ENCODE data around the gene CCNI.

Gene CCNI

GRCh38 chr4:77023920-77024319 is 51.9 kb downstream of the CCNI start:
- no peaks in the 10 kb centered on the region for H3K27me3 ChIP-seq (ENCODE audit: insufficient read depth, low read depth, severe bottlenecking)
- no peak overlapping the region for H3K27ac ChIP-seq
- no peak for DNase-seq
- H3K36me3 ChIP-seq: peaks cover 23% of the 10 kb centered on the region
- H3K9me3 ChIP-seq (ENCODE audit: severe bottlenecking): no peaks in the 10 kb centered on the region
- TF ChIP-seq CTCF (IDR thresholded peaks at IDR 0.05; ENCODE audit: low read depth, low read length): no peak
- H3K4me3 ChIP-seq (ENCODE audit: low read depth, low read length): no peak overlapping the region

- H3K27me3 ChIP-seq (ENCODE audit: insufficient read depth, low read depth, severe bottlenecking): no peaks in the 10 kb centered on the region
- no peak for TF ChIP-seq CTCF (IDR thresholded peaks at IDR 0.05; ENCODE audit: low read depth, low read length)
- H3K27ac ChIP-seq: no peak overlapping the region
- H3K4me3 ChIP-seq (ENCODE audit: low read depth, low read length): no peak overlapping the region
- peaks cover 20% of the 10 kb centered on the region for H3K36me3 ChIP-seq
- H3K9me3 ChIP-seq (ENCODE audit: severe bottlenecking): no peaks in the 10 kb centered on the region
- DNase-seq: peak; percentile 31
Measured at GRCh38 chr4:77022560-77023179, 53.1 kb downstream of the CCNI start.

GRCh38 chr4:77021614-77022089 is 54.1 kb downstream of the CCNI start:
- TF ChIP-seq CTCF (IDR thresholded peaks at IDR 0.05; ENCODE audit: low read depth, low read length): no peak
- no peak overlapping the region for H3K4me3 ChIP-seq (ENCODE audit: low read depth, low read length)
- DNase-seq: no peak
- H3K27me3 ChIP-seq (ENCODE audit: insufficient read depth, low read depth, severe bottlenecking): no peaks in the 10 kb centered on the region
- peaks cover 20% of the 10 kb centered on the region for H3K36me3 ChIP-seq
- H3K9me3 ChIP-seq (ENCODE audit: severe bottlenecking): no peaks in the 10 kb centered on the region
- H3K27ac ChIP-seq: no peak overlapping the region

- Histone ChIP-seq H3K4me3 (ENCODE audit: low read depth, low read length) (no peak overlapping the region), H3K27ac (no peak overlapping the region), H3K9me3 (ENCODE audit: severe bottlenecking) (no peaks in the 10 kb centered on the region), H3K27me3 (ENCODE audit: insufficient read depth, low read depth, severe bottlenecking) (no peaks in the 10 kb centered on the region), H3K36me3 (peaks cover 26% of the 10 kb centered on the region)
- no peak for DNase-seq
- TF ChIP-seq CTCF (IDR thresholded peaks at IDR 0.05; ENCODE audit: low read depth, low read length): no peak
Measured at GRCh38 chr4:77020017-77020416, 55.8 kb downstream of the CCNI start.

GRCh38 chr4:77015390-77015789 is 60.4 kb downstream of the CCNI start:
- H3K27me3 ChIP-seq (ENCODE audit: insufficient read depth, low read depth, severe bottlenecking): no peaks in the 10 kb centered on the region
- DNase-seq: no peak
- TF ChIP-seq CTCF (IDR thresholded peaks at IDR 0.05; ENCODE audit: low read depth, low read length): no peak
- peaks cover 14% of the 10 kb centered on the region for H3K36me3 ChIP-seq
- no peak overlapping the region for H3K4me3 ChIP-seq (ENCODE audit: low read depth, low read length)
- H3K27ac ChIP-seq: no peak overlapping the region
- no peaks in the 10 kb centered on the region for H3K9me3 ChIP-seq (ENCODE audit: severe bottlenecking)

GRCh38 chr4:77014256-77014655 is 61.5 kb downstream of the CCNI start:
- H3K36me3 ChIP-seq: peaks cover 10% of the 10 kb centered on the region
- H3K27me3 ChIP-seq (ENCODE audit: insufficient read depth, low read depth, severe bottlenecking): no peaks in the 10 kb centered on the region
- no peak overlapping the region for H3K4me3 ChIP-seq (ENCODE audit: low read depth, low read length)
- no peak for DNase-seq
- H3K9me3 ChIP-seq (ENCODE audit: severe bottlenecking): no peaks in the 10 kb centered on the region
- TF ChIP-seq CTCF (IDR thresholded peaks at IDR 0.05; ENCODE audit: low read depth, low read length): no peak
- no peak overlapping the region for H3K27ac ChIP-seq
